ENCODE data around the gene SCFD2.
"Not testable (repeated sequence)": the region's sequence is repeated elsewhere in the genome, so short reads cannot be mapped to it uniquely, and the experiment has no call there.

GRCh38 chr4:53334916-53335315 is 30.9 kb downstream of the SCFD2 start:
- TF ChIP-seq CTCF, EP300, POLR2A (IDR thresholded peaks at IDR 0.05): not testable (repeated sequence)
